Duodenal mucosa (tissue), 2 donors: Measurements from ENCODE around the gene PTPRM.
A peak's percentile ranks its signal among the peaks of the same experiment; 100 is the strongest.

Source experiments
- H3K27ac ChIP-seq: one replicate; pipeline ENCODE4 v1.7.0; 2013; ENCODE audit warnings: low read depth, low read length
- H3K27me3 ChIP-seq, 2 donors: one replicate each; pipeline ENCODE4 v1.7.0; 2013; ENCODE audit warnings: low read length in 2 of 2, control low read depth in 1 of 2; ENCODE audit not compliant: insufficient read depth in 2 of 2, control insufficient read depth in 1 of 2
- H3K36me3 ChIP-seq, 2 donors: one replicate each; pipeline ENCODE4 v1.7.0; 2013; ENCODE audit warnings: low read length in 2 of 2, control low read depth in 1 of 2; ENCODE audit not compliant: insufficient read depth in 2 of 2, control insufficient read depth in 1 of 2
- H3K4me1 ChIP-seq, 2 donors: one replicate each; pipeline ENCODE4 v1.7.0; 2013; ENCODE audit warnings: low read length in 2 of 2, control low read depth in 1 of 2; ENCODE audit not compliant: insufficient read depth in 2 of 2, control insufficient read depth in 1 of 2
- H3K4me3 ChIP-seq, 2 donors: one replicate each; pipeline ENCODE4 v1.7.0; 2013; ENCODE audit warnings: low read length in 2 of 2, low read depth in 1 of 2
- H3K9ac ChIP-seq, 2 donors: one replicate each; pipeline ENCODE4 v1.7.0; 2013; ENCODE audit warnings: low read length in 2 of 2, low read depth in 1 of 2
- H3K9me3 ChIP-seq, 2 donors: one replicate each; pipeline ENCODE4 v1.7.0; 2013; ENCODE audit warnings: low read length in 2 of 2, control low read depth in 1 of 2; ENCODE audit not compliant: control insufficient read depth in 1 of 2

Gene PTPRM

DNA sequence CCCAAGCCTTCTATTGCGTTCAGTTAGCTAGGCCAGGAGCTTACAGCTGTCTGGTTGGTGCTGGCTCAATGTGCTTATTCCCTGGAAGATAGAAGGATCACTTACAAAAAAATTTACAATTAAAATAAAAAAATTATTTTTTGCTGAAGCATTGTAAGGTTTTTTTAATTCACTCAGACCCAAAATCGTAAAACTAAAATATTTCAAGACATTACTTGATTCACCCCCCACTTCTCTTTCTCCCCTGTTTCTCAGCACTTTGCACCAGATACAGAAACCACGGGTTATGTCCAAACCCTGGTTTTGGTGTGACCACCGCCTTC, 911 bp upstream of the PTPRM start:
- Histone ChIP-seq H3K4me3 (peak overlapping the region; percentile 67 to 69), H3K9me3 (no peaks in the 10 kb centered on the region), H3K4me1 (peaks cover 0 to 10% of the 10 kb centered on the region in 2 donors), H3K27me3 (peaks cover 9 to 15% of the 10 kb centered on the region in 2 donors), H3K36me3 (no peaks in the 10 kb centered on the region), H3K27ac (peak overlapping the region; percentile 85), H3K9ac (peak overlapping the region; percentile 39 to 66)

DNA sequence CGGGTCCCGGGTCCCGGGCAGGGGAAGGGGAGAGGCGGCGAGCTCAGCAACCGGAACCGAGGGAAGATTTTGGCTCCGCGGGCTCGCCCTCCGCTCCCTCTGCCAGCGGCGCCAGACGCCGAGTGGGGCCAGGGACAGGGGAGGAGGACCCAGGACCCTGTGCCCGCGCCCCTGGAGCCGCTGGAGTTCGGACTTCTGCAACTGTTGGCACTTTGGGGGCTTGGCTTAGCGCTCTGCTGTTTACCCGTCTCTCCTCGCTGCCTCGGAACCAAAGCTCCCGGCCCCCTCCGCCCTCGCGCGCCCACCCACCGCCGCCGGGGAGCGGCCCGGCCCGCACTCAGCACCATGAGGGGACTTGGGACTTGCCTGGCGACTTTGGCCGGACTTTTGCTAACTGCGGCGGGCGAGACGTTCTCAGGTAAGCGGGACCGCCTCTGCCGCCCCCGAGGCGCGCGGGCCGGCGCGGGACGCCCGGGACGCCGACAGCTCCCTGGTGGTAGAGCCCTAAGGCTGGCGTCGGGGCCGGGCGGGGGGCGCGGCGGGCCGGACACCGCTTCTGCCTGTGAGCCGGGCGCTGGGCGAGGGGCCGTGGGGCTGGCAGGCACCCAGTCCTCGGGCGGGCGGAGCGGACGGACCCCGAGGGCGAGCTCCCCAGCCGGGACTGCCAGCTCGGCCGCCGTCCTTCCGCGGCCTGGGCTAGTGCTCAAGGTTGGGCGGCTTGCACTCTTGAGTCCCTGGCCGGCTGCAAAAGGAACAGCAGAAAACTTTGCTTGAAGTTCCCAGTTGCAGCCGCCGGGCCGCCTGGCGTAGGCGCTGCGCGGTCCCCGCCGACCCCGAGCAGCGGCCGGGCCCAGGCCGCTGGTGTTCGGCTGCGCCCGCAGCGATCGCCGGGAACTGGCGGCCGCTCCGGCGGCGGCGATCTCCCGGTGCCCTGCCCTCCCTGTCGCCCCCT, 634 bp downstream of the PTPRM start:
- Histone ChIP-seq H3K36me3 (no peaks in the 10 kb centered on the region), H3K4me3 (peak overlapping the region; percentile 66 to 72), H3K27me3 (peaks cover 9 to 15% of the 10 kb centered on the region in 2 donors), H3K9me3 (no peaks in the 10 kb centered on the region), H3K9ac (peak overlapping the region; percentile 60 to 61), H3K4me1 (peaks cover 0 to 10% of the 10 kb centered on the region in 2 donors), H3K27ac (peak overlapping the region; percentile 84)

DNA sequence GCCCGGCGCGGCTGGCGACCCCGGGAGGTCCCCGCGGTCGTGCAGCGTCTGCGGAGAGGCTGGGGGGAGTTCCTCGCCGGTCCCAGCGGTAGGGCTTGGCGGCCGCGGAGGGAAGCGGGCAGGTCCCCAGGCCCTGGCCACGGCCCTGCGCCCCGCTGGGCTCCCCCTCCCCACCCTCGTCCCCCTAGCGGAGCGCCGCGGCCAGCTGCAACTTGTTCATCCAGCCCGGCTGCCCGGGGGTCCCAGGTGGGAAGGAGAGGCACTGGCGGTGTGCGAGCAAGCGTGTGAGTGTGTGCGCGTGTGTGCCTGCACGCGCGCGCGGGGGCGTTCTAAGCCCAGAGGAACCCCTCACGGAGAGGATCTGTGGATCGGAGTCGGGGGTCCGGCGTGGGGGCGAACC, 1.3 kb downstream of the PTPRM start:
- Histone ChIP-seq H3K27ac (peak overlapping the region; percentile 84), H3K27me3 (peaks cover 9 to 15% of the 10 kb centered on the region in 2 donors), H3K4me3 (peak overlapping the region; percentile 66 to 72)

DNA sequence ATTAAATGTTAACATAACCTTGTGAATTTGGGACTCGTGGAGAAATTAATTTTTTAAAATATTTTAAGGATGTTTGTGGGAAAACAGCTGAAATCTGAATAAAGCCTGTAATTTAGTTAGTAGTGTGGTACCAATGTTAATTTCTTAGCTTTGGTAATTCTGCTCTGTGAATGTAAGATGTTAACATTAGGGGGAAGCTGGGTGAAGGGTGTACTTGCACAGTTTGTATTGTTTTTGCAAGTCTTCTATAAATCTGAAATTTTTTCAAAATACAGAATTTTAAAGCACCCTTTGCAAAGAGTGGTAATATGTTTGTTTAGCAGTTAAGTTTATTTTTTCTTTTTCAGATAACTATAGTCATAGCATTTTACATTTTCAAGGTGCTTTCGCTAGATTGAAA, 4.5 kb downstream of the PTPRM start:
- no peaks in the 10 kb centered on the region for H3K36me3 ChIP-seq
- H3K9me3 ChIP-seq, result no peaks in the 10 kb centered on the region
- no peak overlapping the region for H3K9ac ChIP-seq
- peaks cover 4 to 7% of the 10 kb centered on the region in 2 donors for H3K27me3 ChIP-seq
- peaks cover 4 to 8% of the 10 kb centered on the region in 2 donors for H3K4me1 ChIP-seq
- H3K27ac ChIP-seq, result no peak overlapping the region
- no peak overlapping the region for H3K4me3 ChIP-seq

More for the DNA sequence above, 1.3 kb downstream of the PTPRM start:
- Histone ChIP-seq H3K36me3 (no peaks in the 10 kb centered on the region), H3K9ac (no peak overlapping the region), H3K4me1 (peaks cover 0 to 10% of the 10 kb centered on the region in 2 donors), H3K9me3 (no peaks in the 10 kb centered on the region)

DNA sequence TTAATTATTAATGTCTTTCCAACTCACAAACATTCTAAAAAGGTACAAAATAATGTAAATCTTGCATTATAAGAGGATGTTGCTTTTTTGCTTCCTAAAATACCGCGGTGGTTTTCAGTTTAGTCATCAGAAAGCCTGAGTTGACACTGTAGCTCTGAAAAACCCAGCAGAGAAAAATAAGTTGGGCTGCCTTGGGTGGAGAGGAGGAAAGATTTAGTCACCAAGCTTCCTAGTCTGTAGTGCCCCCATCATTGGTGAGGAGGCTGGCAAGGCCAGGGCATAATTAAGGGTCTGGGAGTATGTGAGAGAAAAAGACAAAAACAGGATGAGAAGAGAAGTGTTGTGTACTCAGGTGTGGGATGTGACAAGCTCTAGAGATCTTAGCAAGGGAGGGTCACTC, 5.7 kb downstream of the PTPRM start:
- H3K27ac ChIP-seq, result no peak overlapping the region
- H3K36me3 ChIP-seq, result no peaks in the 10 kb centered on the region
- no peak overlapping the region for H3K9ac ChIP-seq
- peaks cover 4 to 9% of the 10 kb centered on the region in 2 donors for H3K4me1 ChIP-seq
- H3K9me3 ChIP-seq, result no peaks in the 10 kb centered on the region
- H3K4me3 ChIP-seq, result no peak overlapping the region
- peaks cover 4 to 7% of the 10 kb centered on the region in 2 donors for H3K27me3 ChIP-seq

DNA sequence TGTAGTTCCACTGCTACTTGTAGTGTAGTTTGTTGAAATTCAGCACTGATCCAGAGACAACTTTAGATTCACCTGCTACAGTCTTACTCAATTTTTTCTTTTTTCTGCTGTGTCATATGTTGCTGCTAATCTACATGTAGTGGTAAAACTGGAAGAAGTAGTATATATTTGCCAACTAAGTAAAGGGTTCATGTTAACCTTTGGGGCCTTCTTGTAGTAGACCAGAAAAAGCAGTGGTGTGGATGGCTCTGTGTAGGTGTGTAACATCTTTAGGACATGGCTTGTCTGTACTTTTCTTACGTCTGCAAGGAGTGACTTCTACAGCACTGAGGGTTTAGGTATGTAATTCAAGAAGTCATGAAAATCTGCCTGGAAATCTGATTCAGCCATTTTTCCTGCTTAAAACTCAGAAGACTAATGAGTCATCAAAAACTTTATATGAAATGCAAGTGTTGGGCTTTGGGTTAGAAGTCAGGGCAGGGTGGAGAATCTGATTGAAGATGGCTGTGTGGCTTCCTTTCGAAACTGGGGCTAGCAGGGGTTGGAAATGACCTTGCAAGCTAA, 8.4 kb downstream of the PTPRM start:
- Histone ChIP-seq H3K27ac (no peak overlapping the region), H3K4me1 (peaks cover 0 to 9% of the 10 kb centered on the region in 2 donors), H3K4me3 (no peak overlapping the region), H3K36me3 (no peaks in the 10 kb centered on the region), H3K9me3 (no peaks in the 10 kb centered on the region), H3K9ac (no peak overlapping the region), H3K27me3 (no peaks in the 10 kb centered on the region)

DNA sequence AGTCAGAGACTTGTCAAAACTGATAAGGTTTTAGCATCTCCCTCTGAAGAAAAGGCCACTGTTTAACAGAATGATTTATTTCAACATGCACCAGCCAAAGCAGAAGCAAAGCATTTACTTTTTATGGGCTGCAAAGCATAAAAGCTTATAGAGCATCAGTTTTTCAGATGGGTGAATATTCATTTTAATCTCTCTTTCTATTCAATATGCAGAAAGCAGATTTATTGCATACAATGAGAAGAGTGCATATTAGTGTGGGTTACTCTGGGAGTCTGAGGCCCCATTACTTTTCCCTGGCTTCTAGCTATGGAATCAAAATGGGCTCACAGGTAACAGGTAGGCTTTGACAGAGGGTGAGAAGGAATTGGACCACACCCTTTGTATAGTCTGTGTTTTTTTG, 9.0 kb downstream of the PTPRM start:
- H3K4me3 ChIP-seq, result no peak overlapping the region
- H3K36me3 ChIP-seq, result no peaks in the 10 kb centered on the region
- no peaks in the 10 kb centered on the region for H3K27me3 ChIP-seq
- H3K9me3 ChIP-seq, result no peaks in the 10 kb centered on the region
- peaks cover 0 to 9% of the 10 kb centered on the region in 2 donors for H3K4me1 ChIP-seq
- no peak overlapping the region for H3K9ac ChIP-seq
- no peak overlapping the region for H3K27ac ChIP-seq

DNA sequence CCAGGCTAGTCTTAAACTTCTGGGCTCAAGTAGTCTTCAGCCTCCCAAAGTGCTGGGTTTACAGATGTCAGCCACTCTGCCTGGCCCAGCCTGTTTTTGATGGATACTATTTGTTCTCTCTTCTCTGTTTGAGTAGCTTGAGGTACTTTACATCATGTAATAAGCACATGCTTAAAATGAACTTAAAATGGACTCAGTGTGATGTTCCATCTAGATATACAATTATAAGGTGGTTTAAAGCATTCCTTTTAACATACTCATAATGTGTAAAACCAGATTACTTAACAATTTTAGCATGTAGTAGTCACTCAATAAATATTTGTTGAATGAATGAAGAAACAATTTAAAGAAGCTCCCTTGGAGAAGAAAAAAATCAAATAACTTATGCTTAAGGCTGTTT, 9.6 kb downstream of the PTPRM start:
- H3K4me1 ChIP-seq, result peaks cover 0 to 9% of the 10 kb centered on the region in 2 donors
- no peak overlapping the region for H3K27ac ChIP-seq
- no peaks in the 10 kb centered on the region for H3K9me3 ChIP-seq
- no peaks in the 10 kb centered on the region for H3K27me3 ChIP-seq
- H3K4me3 ChIP-seq, result no peak overlapping the region
- H3K9ac ChIP-seq, result no peak overlapping the region
- H3K36me3 ChIP-seq, result no peaks in the 10 kb centered on the region

DNA sequence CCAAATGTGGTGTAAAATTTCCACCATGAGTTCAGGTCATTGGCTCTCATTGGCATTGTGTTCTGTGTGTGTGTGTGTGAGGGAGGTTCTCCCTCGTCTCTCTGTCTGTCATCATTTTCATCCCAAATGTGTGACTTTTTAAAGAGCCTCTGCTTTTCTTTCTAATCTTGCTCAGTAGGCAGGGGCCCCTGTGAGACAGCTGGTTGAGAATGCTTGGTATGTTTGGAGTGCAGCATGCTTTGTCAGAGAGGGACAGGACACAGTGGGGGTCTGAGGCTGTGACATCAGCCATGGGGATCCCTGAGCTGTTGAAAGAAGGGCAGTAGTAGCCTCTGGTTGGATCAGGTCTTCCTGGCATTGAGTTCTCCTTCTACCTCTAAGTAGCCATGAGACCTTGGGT, 10.6 kb downstream of the PTPRM start:
- Histone ChIP-seq H3K9me3 (no peaks in the 10 kb centered on the region), H3K4me1 (peaks cover 0 to 9% of the 10 kb centered on the region in 2 donors), H3K4me3 (no peak overlapping the region), H3K36me3 (no peaks in the 10 kb centered on the region), H3K9ac (no peak overlapping the region), H3K27me3 (no peaks in the 10 kb centered on the region), H3K27ac (no peak overlapping the region)

DNA sequence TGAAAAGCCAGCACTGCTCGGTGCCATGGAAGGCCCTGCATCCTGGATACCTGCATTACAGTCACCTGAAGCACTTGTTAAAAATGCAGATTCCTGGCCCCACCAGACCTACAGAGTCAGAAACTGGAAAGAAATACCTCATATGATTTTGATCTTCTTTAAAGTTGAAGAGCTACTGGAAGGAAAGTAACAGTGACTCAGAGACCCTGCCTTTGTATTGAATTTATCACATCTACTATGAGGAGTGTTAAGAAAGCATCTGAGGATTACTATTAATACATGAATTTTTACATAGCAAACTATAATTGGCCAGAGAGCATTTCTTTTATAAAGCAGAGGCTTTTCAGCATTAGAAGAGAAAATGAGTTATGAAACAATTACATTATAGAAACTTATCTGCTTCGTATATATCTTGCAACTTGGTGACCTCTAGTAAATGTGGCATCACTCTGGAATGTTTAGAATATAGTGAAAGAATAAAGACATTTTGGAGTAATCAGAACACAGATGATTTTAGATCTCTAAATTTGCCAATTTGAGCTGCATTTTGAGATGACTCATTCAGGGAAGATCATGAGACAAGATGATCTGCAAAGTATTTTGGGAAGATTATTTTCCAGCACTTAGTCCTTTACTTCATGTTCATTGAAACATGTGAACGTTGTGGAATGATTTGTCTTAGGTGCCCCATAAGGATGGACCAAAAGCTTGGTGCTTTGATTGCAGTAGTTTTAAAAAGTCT, 12.2 kb downstream of the PTPRM start:
- Histone ChIP-seq H3K36me3 (no peaks in the 10 kb centered on the region), H3K4me3 (no peak overlapping the region), H3K27ac (no peak overlapping the region), H3K9me3 (no peaks in the 10 kb centered on the region), H3K9ac (no peak overlapping the region), H3K4me1 (peaks cover 0 to 9% of the 10 kb centered on the region in 2 donors), H3K27me3 (no peaks in the 10 kb centered on the region)
